CD14-positive monocyte (primary cell): Measurements from ENCODE around the gene TFAM. TPM values are rescaled to one million over a fixed set of nuclear protein-coding genes. Genes with fewer than 3 reads are reported as not detected.

ENCODE experiments used
- DNase-seq, 3 donors: peaks; one replicate each; pipeline ENCODE4 v3.0.0-alpha.2; 2011 to 2022
- H2AFZ ChIP-seq: 2 replicates; pipeline ENCODE4 v1.6.0; 2012; ENCODE audit warnings: mild to moderate bottlenecking, low read depth, low read length, inconsistent platforms; ENCODE audit not compliant: insufficient read depth, poor library complexity, severe bottlenecking
- H3K27ac ChIP-seq, 2 donors: 1 replicate in 1 of 2; 2 replicates in 1 of 2; pipeline ENCODE4 v1.5.1; 2012 to 2013; ENCODE audit warnings: low read length in 2 of 2, control low read depth in 1 of 2, inconsistent platforms in 1 of 2, low read depth in 1 of 2, mild to moderate bottlenecking in 1 of 2
- H3K27me3 ChIP-seq, 2 donors: one replicate each; pipeline versions ENCODE4 v1.6.0 to v1.6.1; 2011 to 2013; ENCODE audit warnings: low read length in 2 of 2; ENCODE audit not compliant: control insufficient read depth in 2 of 2, insufficient read depth in 2 of 2
- H3K36me3 ChIP-seq, 2 donors: replicated peaks in 1 of 2; 1 replicate in 1 of 2; 2 replicates in 1 of 2; pipeline versions ENCODE4 v1.5.1 to v1.6.1; 2012 to 2013; ENCODE audit warnings: low read length in 2 of 2, control low read depth in 1 of 2, inconsistent platforms in 1 of 2, mild to moderate bottlenecking in 1 of 2; ENCODE audit not compliant: insufficient read depth in 2 of 2, control insufficient read depth in 1 of 2
- H3K4me1 ChIP-seq, 2 donors: 1 replicate in 1 of 2; 2 replicates in 1 of 2; pipeline versions ENCODE4 v1.5.1 to v1.6.1; 2012 to 2013; ENCODE audit warnings: low read length in 2 of 2, control low read depth in 1 of 2, inconsistent platforms in 1 of 2, mild to moderate bottlenecking in 1 of 2, moderate library complexity in 1 of 2; ENCODE audit not compliant: insufficient read depth in 2 of 2, control insufficient read depth in 1 of 2
- H3K4me2 ChIP-seq: replicated peaks from 2 replicates; pipeline ENCODE3; 2012; ENCODE audit warnings: low read length, moderate library complexity, mild to moderate bottlenecking; ENCODE audit not compliant: poor library complexity, severe bottlenecking; ENCODE audit errors: extremely low read depth
- H3K4me3 ChIP-seq, 3 experiments: fragments of 200-600 bp in 1 of 3; sonication (generic) in 1 of 3; replicated peaks in 1 of 3; 1 replicate in 2 of 3; 2 replicates in 1 of 3; pipeline ENCODE4 v1.5.1; 2011 to 2013; ENCODE audit warnings: low read length in 3 of 3, mild to moderate bottlenecking in 3 of 3, control low read depth in 2 of 3, low read depth in 2 of 3, inconsistent platforms in 1 of 3, moderate library complexity in 1 of 3
- H3K79me2 ChIP-seq: 2 replicates; pipeline ENCODE4 v1.6.0; 2012; ENCODE audit warnings: mild to moderate bottlenecking, control low read depth, inconsistent platforms, low read length, moderate library complexity; ENCODE audit not compliant: insufficient read depth
- H3K9ac ChIP-seq: 2 replicates; pipeline ENCODE4 v1.6.0; 2017; ENCODE audit warnings: low read length, mild to moderate bottlenecking; ENCODE audit not compliant: insufficient read depth, poor library complexity, severe bottlenecking
- H3K9me3 ChIP-seq, 2 donors: replicated peaks in 1 of 2; 1 replicate in 1 of 2; 2 replicates in 1 of 2; pipeline versions ENCODE4 v1.5.1 to v1.6.1; 2012 to 2013; ENCODE audit warnings: low read length in 2 of 2, control low read depth in 1 of 2; ENCODE audit not compliant: control insufficient read depth in 1 of 2, insufficient read depth in 1 of 2
- H4K20me1 ChIP-seq: 2 replicates; pipeline ENCODE4 v1.6.0; 2012; ENCODE audit warnings: mild to moderate bottlenecking, low read length, control low read depth, moderate library complexity; ENCODE audit not compliant: insufficient read depth
- H3K27ac Mint-ChIP-seq, 7 donors: one replicate each; pipeline ENCODE4 v1.8.0; 2020; ENCODE audit warnings: mild to moderate bottlenecking in 7 of 7, mixed read lengths in 7 of 7, moderate library complexity in 6 of 7, inconsistent platforms in 2 of 7
- H3K27me3 Mint-ChIP-seq, 3 donors: one replicate each; pipeline ENCODE4 v1.8.0; 2021 to 2022; ENCODE audit warnings: low read depth in 3 of 3, mild to moderate bottlenecking in 3 of 3, mixed read lengths in 3 of 3, moderate library complexity in 3 of 3, inconsistent platforms in 1 of 3
- H3K36me3 Mint-ChIP-seq, 2 donors: one replicate each; pipeline ENCODE4 v1.8.0; 2020; ENCODE audit warnings: mixed read lengths in 2 of 2, inconsistent platforms in 1 of 2, mild to moderate bottlenecking in 1 of 2
- H3K4me1 Mint-ChIP-seq: one replicate; pipeline ENCODE4 v1.8.0; 2020; ENCODE audit warnings: mild to moderate bottlenecking, mixed read lengths
- H3K4me3 Mint-ChIP-seq, 2 donors: one replicate each; pipeline ENCODE4 v1.8.0; 2020; ENCODE audit warnings: mild to moderate bottlenecking in 2 of 2, mixed read lengths in 2 of 2, moderate library complexity in 1 of 2
- H3K9me3 Mint-ChIP-seq, 7 donors: one replicate each; pipeline ENCODE4 v1.8.0; 2020 to 2022; ENCODE audit warnings: mixed read lengths in 7 of 7, mild to moderate bottlenecking in 6 of 7, moderate library complexity in 6 of 7, inconsistent platforms in 2 of 7
- CTCF ChIP-seq: fragments of 200-600 bp; IDR thresholded peaks from one replicate; pipeline ENCODE4 v1.8.0; 2022; ENCODE audit warnings: antibody characterized with exemption, mild to moderate bottlenecking
- whole genome bisulfite sequencing: methylation state at CpG from one replicate; pipeline ENCODE4 v1.1.5; 2013; ENCODE audit warnings: missing lambda C conversion rate; ENCODE audit not compliant: insufficient coverage; 5-methylcytosine and 5-hydroxymethylcytosine counted together
- intact Hi-C, 2 donors: fragments of 100-400 bp; cut with micrococcal nuclease; formaldehyde crosslinking; loops; one replicate each; pipeline versions ENCODE4 v1.15.0 to v1.15.1; 2023
- polyA plus RNA-seq, 3 donors: library from polyadenylated mRNA; depleted of rRNA in 1 of 3; unstranded in 2 of 3; stranded (reverse) in 1 of 3; fragments of 300-500 nt in 2 of 3; fragments of >200 nt in 1 of 3; fragmentation: Illumina TruSeq in 2 of 3; gene quantifications; 1 replicate in 2 of 3; 2 replicates in 1 of 3; pipeline ENCODE4 v1.2.3, GENCODE V29; 2012 to 2021

Gene TFAM
- polyA plus RNA-seq, 3 donors, result 5.9 to 34.4 (median 33.8) TPM

- no peaks in the 10 kb centered on the region for H3K4me1 Mint-ChIP-seq
- H2AFZ ChIP-seq, result no peak overlapping the region
- no peak overlapping the region for H3K4me3 ChIP-seq
- H3K27me3 ChIP-seq, result no peaks in the 10 kb centered on the region
- peaks cover 0 to 5% (median 1%) of the 10 kb centered on the region in 3 donors for H3K27me3 Mint-ChIP-seq
- H3K79me2 ChIP-seq, result no peaks in the 10 kb centered on the region
- no peaks in the 10 kb centered on the region for H3K4me1 ChIP-seq
- H3K36me3 Mint-ChIP-seq, result no peaks in the 10 kb centered on the region
- no peak overlapping the region for H3K4me2 ChIP-seq
- DNase-seq, result no peak
- peaks cover 0 to 9% (median 7%) of the 10 kb centered on the region in 7 donors for H3K9me3 Mint-ChIP-seq
- H4K20me1 ChIP-seq, result no peaks in the 10 kb centered on the region
- no peak overlapping the region for H3K27ac ChIP-seq
- TF ChIP-seq CTCF, result no peak
- no peak overlapping the region for H3K27ac Mint-ChIP-seq
- no peaks in the 10 kb centered on the region for H3K36me3 ChIP-seq
- peaks cover 0 to 14% of the 10 kb centered on the region in 2 donors for H3K9me3 ChIP-seq
- no peak overlapping the region for H3K4me3 Mint-ChIP-seq
- H3K9ac ChIP-seq, result no peak overlapping the region
- 80% methylated on average over 1 of the region's 6 CpGs for WGBS
- intact Hi-C loops, result no loop called here
Measured at GRCh38 chr10:58444876-58445275, 59.7 kb downstream of the TFAM start.

- Histone ChIP-seq H3K9ac (no peak overlapping the region), H4K20me1 (no peaks in the 10 kb centered on the region), H3K79me2 (no peaks in the 10 kb centered on the region), H3K27me3 (no peaks in the 10 kb centered on the region), H2AFZ (no peak overlapping the region), H3K36me3 (no peaks in the 10 kb centered on the region), H3K27ac (no peak overlapping the region), H3K4me1 (no peaks in the 10 kb centered on the region), H3K4me2 (no peak overlapping the region), H3K4me3 (no peak overlapping the region), H3K9me3 (peaks cover 0 to 14% of the 10 kb centered on the region in 2 donors)
- Mint-ChIP-seq H3K4me3 (no peak overlapping the region), H3K36me3 (no peaks in the 10 kb centered on the region), H3K9me3 (peaks cover 0 to 9% (median 5%) of the 10 kb centered on the region in 7 donors), H3K27ac (no peak overlapping the region), H3K4me1 (no peaks in the 10 kb centered on the region), H3K27me3 (peaks cover 0 to 6% (median 4%) of the 10 kb centered on the region in 3 donors)
- intact Hi-C loops, result no loop called here
- TF ChIP-seq CTCF, result no peak
- no peak for DNase-seq
- WGBS, result 96% methylated on average over 23 of the region's 31 CpGs
Measured at GRCh38 chr10:58448121-58448935, 63.1 kb downstream of the TFAM start.

Other genes with a start within 250 kb of the TFAM start
- gene IPMK, start 117.5 kb upstream of the TFAM start, polyA plus RNA-seq, result 10 to 100 TPM in 1 of 3 donors, 1 to 10 TPM in 2; 6.1 to 10.9 (median 8.8) TPM
- gene CISD1, start 116.2 kb upstream of the TFAM start, polyA plus RNA-seq, result 10 to 100 TPM in 2 of 3 donors, 1 to 10 TPM in 1; 5.4 to 29.4 (median 24.9) TPM
- 100 to 1,000 TPM in 2 of 3 donors, 10 to 100 TPM in 1; 47.7 to 119 (median 107) TPM for gene UBE2D1, start 50.4 kb upstream of the TFAM start, polyA plus RNA-seq
- under 1 TPM; 0.02 to 0.24 (median 0.14) TPM for gene BICC1, start 127.5 kb downstream of the TFAM start, polyA plus RNA-seq